NCI-H1092 (cell line): ENCODE measurements around the gene ETV4.
"Not testable (repeated sequence)": the region's sequence is repeated elsewhere in the genome, so short reads cannot be mapped to it uniquely, and the experiment has no call there.

Experiments used
- DNase-seq: peaks from one replicate; lab custom pipeline; 2025; lab: John Stamatoyannopoulos, UW

The ETV4 gene

GRCh38 chr17:43515656-43516055 lies 30.5 kb downstream of the ETV4 start:
- no peak for DNase-seq

GRCh38 chr17:43511199-43511598 lies 34.9 kb downstream of the ETV4 start:
- DNase-seq: not testable (repeated sequence)

DNA sequence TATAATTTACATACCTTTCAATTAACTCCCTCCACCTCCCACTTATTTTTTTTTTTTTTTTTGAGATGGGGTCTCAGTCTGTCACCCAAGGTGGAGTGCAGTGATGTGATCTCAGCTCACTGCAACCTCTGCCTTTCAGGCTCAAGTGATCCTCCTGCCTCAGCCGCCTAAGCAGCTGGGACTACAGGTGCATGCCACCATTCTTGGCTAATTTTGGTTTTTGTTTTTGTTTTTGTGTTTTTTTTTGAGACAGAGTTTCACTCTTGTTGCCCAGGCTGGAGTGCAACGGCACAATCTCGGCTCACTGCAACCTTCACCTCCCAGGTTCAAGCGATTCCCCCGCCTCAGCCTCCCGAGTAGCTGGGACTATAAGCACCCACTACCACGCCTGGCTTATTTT lies 36.7 kb downstream of the ETV4 start:
- not testable (repeated sequence) for DNase-seq

GRCh38 chr17:43490621-43491020 lies 55.5 kb downstream of the ETV4 start:
- DNase-seq: no peak

DNA sequence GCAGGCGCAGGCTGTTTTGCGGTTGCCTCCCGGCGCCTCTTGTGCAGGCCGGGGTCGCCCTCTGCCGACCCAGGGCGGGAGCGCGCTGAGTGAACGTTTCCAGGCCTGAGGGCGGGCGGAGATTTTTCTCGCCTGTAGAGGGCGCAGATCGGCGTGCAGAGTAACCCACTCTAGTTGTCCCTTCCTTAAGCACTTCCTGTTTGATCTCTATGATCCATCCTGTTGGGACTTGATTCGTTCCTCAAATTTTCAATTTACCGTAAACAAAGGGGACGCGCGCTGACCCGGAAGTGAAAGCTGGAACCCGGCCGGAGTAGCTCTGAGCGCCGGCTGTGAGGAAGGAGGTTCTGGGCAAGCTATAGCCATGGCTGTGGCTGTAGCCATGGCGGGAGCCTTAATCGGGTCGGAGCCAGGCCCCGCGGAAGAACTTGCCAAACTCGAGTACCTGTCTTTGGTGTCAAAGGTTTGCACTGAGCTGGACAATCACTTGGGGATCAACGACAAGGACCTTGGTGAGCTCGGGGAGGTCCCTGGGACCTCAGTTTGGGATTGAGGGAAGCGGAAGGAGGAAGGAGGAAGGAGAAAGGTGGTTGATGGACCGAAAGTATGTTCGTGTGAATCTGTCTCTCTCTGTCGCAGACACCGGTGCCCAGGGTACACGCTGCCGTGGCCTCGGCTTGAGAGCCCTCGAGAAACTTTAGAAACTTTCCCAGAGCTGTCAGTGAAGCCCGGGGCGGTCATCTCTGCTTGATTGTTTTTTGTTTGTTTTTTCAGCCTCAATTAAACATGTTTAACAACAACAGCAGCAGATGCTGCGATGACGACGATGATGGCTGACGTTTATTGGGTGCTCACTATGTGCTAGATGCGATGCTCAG lies 62.2 kb downstream of the ETV4 start, which contains the start of gene DHX8:
Gene DHX8, plus strand, starts transcription at position 302 of the 878 bp plus-strand sequence. Its CDS starts 63 bp downstream, at position 365.
- peak; percentile 97 for DNase-seq

GRCh38 chr17:43482103-43483012 lies 63.8 kb downstream of the ETV4 start:
- DNase-seq: no peak

GRCh38 chr17:43479948-43480347 lies 66.2 kb downstream of the ETV4 start:
- DNase-seq: no peak
